Ureter (tissue), 1 donor: Measurements from ENCODE around the gene ANKS1A. TPM values are rescaled to one million over a fixed set of nuclear protein-coding genes. Genes with fewer than 3 reads are reported as not detected.
A peak's percentile ranks its signal among the peaks of the same experiment; 100 is the strongest.
"Not testable (repeated sequence)": the region's sequence is repeated elsewhere in the genome, so short reads cannot be mapped to it uniquely, and the experiment has no call there.

Experiments used
- DNase-seq: peaks from one replicate; pipeline ENCODE4 v3.0.0-alpha.2; 2020; ENCODE audit warnings: low spot score
- total RNA-seq: library from RNA; stranded (reverse); gene quantifications from one replicate; pipeline ENCODE4 v1.2.4, GENCODE V29; 2023
- donor health status: DM: yes; HTN: yes; CAD: no.

ANKS1A gene
- total RNA-seq, 1 donor from 2014 or later: 36.0 TPM

DNA sequence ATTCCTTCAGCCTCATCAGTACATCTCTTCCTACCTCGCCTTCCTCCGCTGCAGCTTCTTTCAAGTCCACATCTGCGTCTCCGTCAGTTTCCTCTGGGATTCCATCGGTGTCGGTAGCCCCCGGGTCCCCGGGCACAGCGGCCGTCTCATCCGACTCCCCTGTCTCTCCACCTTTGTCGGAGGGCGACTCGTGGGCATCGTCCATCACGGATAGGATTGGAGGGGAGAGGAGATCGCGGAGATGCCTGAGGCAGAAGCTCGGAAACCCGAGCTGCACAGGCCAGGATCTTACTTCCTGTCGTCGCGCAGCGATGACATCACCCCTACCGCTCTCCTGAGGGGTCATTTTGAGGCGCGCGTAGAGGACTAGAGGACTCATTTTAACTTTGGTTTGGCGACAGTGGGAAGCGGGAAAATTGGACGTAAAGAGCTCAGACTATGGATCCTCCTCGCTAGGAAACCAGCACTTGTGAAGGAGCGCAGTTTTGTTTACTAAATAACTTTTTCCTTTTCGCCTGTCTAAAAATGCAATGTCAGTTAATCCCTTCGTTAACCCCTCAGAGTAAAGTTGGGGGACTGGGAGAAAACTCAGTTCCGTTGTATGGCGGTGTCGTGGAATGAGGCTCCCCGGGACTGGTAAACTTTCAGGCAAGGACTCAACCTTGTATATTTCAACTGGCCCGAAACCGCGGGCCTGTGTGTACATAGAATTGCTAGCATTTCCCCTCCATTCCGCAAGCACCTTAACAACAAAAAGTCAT is 1.1 kb upstream of the ANKS1A start, which contains the start of gene TAF11:
TSS of gene TAF11 (minus strand) at position 290 of the 761 bp plus-strand sequence. CDS start at position 205, 85 bp downstream.
- peak; percentile 94 for DNase-seq

DNA sequence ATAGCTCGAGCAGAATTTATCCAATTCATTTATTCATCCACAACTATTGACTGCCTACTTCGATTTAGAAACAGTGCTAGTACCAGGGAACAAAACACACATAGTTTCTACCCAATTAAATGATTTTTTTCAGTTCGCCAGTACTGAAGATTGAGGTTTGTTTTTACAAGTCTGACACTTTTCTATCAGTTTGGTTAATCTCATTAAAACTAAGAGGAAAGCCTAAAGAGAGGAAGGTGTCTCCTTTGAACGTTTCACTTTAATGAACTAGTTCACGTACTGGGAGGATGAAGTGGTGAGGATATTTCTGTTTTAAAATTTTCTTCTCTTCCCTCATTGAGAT is 570 bp upstream of the ANKS1A start:
- DNase-seq: no peak

DNA sequence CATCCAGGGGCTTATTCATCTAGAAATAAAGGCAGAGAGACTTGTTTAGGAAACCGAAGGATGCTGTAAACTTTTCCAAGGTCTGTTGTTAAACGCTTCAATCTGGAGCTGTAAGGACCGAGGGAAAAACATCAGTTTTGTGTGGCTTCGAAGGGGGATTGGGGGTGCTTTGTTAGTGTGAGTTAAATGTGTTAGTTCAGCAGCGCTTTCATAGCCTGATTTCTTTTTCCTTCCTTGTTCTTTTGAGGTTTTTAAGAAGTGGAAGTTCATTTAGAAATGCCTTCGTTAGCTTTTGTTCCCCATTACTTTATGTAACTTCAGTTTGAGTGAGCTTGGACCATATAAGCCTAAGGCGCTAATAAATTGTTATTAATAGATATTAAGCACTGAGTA is 1.5 kb downstream of the ANKS1A start:
- DNase-seq: no peak

DNA sequence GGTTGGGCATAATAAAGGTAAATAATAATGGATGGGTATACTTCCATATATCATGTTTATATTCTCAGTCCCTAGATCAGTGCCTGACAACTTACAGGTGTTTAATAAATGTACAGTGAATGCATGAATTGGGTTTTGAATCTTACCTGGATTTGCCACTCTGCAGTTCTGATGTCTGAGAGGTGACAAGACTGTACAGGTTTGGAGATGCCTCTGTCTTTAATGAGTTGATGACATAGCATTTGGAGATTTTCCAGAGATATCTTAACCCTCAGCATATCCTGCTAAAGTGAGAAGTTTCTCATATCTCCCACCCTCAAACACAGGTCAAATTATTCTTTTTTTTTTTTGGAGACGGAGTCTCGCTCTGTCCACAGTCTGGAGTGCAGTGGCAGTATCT is 2.2 kb downstream of the ANKS1A start:
- DNase-seq: no peak

DNA sequence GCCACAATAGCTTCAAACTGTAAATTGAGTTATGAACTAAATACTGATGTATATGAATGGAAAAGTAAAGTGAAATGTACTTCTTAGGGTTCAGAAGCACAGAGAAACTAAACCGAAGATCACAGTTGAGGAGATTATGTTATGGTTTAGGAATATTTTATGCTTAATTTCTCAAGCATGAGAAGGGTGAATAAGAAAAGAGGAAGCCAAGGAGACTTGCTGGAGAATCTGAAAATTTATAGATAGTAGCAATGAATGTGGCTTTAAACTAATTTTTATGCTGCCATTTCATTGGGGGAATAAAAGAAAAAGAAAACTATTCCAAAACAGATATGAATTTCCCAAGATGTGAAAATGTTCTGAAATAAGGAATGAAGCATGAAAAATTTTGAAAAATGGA is 5.6 kb downstream of the ANKS1A start:
- no peak for DNase-seq

DNA sequence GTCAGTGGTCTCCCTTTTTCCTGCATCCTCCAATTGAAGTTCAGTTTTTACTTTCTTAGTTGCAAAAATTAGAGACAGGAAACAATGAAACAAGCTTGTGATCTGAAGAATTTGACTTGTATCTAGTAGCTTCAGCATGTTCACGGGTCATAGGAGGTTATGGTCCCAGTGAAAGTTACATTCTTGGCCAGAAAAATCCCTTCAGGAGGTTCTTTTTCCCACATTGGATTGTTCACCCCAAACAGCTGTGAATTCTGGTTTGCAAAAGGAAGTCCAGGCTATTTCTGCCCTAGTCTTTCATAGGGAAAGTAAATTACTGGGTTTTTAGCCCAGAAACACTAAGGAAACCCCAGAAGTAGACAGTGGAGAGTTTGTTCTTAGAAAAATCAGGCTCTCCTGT is 8.1 kb downstream of the ANKS1A start:
- DNase-seq: no peak

DNA sequence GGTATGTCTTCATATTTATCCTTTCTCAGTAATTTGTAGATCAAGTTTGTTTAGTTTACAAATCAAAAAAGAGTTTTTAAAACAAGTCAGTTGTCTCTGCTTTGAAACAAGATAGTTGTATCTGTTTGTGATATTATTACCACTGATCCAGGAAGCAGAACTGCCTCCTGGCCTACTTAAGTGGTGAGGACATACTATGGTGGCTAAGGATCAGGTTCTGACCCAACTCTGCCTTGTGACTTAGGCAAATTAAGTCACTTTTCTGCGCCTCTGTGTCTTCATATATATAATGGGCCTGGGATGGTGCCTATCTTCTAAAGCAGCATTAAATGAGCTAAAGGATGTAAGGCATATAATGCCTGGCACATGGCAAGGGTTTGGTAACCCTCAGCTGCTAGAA is 8.7 kb downstream of the ANKS1A start:
- DNase-seq: no peak

DNA sequence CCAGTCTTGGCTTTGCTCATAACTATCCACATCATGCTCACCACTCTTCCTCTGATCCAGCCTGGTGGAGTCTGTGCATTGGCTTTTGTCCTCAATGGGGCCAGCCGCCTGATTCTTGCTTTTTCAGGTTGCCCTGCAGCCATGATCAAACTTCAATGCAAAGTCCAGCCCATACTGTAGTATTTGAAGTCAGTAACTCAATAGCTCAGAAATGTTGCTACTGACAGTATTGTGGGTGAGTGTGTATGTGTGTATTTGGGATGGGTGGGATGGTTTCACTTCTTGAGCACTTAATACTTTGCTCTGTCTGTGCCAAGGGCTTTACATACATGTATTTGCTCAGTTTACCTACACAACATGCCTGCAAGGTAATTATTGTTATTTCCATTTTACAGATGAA is 10.7 kb downstream of the ANKS1A start:
- not testable (repeated sequence) for DNase-seq

DNA sequence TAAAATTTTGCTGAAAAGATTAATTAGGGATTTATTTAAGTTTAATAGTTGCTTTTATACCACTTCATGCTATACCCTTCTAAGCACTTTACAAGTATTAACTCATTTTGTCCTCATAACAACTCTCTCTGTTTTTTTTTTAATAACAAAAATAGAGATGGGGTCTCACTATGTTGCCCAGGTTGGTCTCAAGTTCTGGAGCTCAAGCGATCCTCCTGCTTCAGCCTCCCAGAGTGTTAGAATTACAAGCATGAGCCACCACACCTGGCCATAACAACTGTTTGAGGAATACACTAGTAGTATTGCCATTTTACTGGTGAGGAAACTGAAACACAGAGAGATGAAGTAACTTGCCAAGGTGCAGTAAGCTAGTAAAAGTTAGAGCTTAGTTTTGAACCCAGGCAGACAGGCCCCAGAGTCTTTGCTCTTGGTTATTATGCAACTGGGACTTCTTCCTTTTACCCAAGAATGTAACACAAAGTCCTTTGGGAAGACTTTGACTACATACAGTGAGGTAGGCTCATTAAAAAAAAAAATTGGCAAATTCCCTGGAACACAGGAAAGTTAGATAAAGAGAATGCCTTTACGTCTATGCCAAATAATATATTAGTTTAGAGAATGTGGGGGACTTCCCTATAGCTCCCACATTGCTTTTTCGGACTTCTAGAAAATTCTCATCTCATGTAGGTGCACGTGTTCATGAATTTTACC is 11.4 kb downstream of the ANKS1A start:
- no peak for DNase-seq

DNA sequence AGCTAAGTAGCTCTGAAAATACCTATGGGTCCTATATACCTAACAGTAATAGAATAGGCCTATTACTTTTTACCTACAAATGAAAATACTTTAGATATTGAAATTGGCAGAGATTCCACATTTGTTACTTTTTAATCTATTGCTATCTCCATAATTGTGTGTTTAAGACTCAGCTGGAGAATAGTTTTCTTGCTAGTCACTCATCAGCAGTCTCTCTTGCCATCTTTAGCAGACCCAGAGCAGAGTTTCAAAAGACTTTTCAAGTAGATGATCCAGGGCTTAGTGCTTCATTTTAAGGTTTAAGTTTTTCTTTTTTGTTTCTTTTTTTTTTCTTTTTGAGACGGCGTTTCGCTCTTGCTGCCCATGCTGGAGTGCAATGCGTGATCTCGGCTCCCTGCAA is 12.9 kb downstream of the ANKS1A start:
- no peak for DNase-seq

DNA sequence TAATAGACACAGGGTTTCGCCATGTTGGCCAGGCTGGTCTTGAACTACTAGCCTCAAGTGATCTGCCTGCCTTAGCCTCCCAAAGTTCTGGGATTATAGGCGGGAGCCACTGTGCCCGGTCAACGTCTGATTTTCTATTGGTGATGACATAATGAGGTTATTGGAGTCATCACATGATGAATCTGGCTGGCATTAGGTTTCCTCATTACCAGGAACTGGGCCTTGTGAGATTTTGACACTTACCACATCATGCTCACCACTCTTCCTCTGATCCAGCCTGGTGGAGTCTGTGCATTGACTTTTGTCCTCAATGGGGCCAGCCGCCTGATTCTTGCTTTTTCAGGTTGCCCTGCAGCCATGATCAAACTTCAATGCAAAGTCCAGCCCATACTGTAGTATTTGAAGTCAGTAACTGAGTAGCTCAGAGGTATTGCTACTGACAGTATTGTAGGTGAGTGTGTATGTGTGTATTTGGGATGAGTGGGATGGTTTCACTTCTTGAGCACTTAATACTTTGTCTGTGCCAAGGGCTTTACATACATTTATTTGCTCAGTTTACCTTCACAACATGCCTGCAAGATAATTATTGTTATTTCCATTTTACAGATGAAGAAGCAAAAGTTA is 16.0 kb downstream of the ANKS1A start:
- no peak for DNase-seq

DNA sequence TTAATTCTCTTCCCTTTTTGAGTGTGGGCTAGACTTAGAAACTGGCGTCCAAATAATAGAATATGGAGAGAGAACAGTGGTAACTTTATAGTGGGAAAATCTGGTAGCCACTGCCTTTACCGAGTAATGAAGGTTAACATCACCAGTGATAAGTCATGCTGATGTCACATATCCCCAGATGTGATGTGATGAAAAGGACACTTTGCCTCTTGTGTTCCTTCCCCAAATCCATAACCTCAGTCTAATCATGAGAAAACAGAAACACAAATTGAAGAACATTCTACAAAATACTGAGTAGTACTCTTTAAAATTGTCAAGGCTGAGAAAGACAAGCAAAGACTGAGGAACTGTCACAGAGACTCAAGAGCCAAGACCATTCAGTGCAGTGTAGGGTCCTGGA is 17.8 kb downstream of the ANKS1A start:
- DNase-seq: no peak

DNA sequence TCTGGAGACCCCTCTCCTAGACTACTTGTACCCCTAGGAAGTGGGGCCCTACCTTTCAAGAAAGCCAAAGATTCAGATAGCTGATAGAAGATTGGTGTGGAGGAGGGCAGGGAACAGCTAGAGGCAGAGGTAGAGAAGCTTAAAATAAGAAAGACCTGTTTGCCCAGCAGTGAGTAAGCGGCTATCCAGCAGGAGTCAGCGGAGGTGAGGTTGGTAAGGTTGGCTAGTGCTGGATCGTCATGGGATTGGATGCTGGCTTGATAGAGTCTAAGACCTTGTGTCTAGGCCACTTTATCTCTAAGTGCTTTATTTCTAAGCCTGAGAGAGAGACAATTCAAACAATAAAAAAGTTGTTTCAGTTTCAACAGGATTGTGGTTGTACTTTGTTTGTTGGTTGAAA is 19.1 kb downstream of the ANKS1A start:
- no peak for DNase-seq

DNA sequence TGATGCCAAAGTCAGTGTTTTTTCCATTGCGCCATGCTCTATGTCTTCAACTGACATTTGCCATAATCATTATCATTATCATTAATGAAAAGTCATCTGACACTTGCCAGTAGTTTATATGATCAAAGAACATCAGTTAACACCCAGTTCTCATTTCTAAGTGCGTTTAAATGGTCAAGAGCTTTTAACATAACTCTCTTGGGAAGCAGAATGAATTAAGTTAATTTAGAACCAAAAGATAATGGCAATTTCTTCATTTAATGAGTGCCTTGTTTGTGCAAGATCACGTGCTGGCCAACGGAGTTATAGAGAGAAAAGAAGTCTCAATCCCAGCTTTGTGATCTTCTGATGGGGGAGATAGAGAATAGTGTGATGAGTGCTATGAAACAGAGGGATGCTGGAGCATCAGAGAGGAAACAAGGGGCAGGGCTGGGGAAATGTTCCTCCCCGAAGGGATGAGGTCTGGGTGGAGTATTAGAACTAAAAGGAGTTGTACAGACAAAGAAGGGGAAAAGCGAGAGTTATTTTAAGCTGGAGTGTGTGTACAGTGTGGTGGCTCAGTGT is 20.3 kb downstream of the ANKS1A start:
- DNase-seq: no peak

DNA sequence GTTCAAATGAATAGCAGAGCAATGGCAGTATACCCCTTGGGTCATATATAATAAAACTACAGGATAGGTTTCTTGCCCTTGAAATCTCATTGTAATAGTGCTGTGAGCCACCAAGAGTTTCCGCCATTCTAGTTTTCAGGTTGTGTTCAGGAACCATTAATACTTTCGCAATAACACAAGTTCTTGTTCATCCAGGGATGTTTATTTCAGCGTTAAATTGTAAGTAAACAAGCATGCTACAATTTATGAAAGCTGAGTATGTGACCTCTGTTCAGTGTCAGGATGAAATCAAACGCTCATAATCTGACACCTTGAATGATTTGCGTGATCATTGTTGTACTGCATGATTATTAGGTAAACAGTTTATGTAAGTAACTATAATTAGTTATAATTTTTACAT is 22.8 kb downstream of the ANKS1A start:
- DNase-seq: no peak

DNA sequence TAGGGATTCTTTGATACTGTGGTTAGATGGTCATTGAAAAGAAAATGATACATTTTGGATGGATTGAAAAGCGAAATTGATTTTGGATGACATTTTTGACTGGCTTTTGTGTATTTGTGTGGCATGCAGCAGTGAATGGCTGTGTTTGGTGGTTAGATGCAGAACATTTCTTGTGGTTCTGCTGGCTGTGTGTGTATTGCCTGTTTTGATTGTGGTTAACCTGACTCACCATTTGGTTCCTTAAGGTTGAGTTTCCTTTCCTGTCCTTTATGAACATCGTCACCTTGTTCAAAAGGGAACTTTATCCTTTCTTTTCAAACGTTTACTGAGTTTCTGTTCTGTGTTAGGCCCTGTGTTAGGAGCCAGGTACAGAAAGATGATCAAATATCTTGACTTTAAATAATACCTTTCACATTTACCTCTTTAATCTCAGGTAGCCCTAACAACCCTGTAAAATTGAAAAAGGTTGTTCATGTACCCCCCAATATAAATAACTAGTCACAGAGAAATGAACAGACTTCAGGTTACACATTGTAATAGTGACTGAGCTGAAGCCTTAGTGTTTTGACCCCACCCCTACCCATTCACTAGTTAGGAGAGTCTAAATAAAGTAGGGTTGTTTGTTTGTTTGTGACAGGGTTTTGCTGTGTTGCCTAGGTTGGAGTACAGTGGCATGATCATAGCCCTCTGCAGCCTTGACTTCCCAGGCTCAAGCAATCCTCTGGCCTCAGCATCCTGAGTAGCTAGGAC is 23.8 kb downstream of the ANKS1A start:
- DNase-seq: no peak

DNA sequence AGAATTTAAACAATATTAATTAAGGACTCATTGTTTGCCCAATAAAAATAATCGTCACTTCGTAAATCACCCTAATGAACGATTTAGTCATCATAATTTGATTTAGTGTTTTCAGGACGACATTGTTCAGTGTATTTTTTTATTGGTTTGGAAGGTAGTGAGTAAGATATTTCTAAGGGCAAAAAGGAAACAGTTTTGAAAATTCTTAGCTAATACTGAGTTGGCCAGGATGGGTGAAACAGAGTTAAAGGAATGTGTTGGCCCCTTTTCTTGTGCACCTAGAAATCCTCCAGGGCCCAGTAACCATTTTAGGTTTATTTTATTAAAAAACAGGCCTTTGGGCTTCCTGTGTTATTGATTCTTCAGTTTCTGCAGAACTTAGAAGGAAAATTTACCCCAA is 25.3 kb downstream of the ANKS1A start:
- no peak for DNase-seq

DNA sequence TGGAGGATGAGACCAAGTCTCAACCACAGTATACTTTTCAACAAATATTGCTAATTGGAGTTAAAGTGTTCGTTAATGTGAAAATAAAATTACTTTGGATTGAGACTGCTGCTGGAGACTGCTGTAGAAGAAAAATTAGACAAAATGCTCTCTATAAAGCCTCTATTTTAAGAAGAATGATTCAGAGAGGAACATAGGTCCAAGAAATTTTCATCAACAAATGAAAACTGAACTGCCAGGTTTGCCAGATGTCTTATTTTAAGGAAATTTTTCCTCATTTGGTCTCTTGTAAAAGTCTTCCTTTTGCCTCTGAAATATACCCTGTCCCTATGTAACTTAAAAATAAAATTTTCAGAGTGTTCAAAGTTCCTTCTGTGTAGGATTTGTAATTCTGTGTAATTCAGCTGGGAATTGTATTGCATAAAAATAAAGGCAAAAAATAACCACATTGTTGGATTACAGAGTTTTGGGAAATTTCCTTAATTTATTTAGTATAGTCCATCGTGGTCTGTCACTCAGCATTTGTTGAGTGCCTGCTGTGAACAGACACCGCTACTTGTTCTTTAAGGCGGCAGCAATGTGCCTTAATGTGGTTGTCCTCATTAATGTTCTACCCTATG is 27.4 kb downstream of the ANKS1A start:
- DNase-seq: no peak

DNA sequence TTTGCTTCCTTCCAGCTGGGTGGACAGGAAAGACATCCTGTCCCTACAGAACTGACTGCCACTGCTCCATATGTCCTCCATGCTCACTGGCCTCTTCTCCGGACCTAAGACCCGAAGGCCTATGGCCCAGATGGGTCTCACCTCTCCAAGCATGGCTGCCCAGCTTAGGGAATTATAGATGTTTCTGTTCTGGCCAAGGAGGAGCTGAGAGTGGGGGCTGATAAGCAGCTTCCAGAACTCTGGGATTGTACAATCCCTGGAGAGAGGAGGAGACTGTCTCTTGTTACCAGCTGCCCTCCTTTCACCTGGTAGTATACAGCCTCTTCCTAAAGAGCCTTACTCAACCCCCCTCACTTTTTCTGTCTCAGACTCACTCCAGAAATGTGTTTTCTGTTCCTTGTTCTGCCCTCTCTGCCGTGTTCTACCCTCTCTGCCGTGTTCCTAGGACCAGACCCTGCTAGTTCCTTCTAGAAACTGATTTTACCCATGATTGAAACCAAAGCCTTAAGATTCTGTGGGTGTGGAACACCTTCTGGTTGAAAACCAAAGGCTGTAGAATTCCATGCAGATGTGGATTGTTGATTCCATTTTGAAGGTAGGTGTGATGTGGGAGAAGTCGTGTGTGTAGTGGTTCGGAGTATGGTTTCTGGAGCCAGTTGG is 28.7 kb downstream of the ANKS1A start:
- no peak for DNase-seq

DNA sequence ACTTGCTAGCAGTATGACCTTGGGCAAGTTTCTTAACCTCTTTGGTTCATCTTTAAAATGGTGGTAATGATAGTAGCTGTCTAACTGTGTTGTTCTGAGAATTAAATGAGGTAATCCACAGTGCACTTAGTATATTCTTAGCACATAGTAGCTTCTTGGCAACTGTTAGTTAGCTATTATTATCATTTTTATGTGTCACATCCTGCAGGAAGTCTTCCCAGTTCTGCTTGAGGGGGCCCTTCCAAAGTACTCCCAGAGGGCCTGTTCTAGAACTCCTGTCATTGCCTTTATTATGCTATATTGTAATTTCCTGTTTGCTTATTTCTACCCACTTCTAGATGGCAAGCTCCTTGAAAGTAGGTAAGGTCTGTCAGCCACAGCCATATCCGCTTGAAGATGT is 30.6 kb downstream of the ANKS1A start:
- DNase-seq: no peak

DNA sequence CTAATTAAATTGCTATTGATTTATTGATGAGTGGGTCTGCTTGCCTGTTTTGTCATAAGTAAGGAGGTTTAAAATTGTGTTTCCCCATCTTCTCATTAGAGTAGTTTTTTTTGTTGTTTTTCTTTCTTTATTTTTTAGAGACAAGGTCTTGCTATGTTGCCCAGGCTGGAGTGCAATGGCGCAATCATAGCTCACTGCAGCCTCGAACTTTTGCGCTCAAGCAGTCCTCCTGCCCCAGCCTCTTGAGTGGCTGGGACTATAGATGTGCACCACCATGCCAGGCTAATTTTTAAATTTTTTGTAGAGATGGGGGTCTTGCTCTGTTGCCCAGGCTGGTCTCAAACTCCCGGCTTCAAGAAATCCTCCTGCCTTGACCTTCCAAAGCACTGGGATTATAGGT is 31.0 kb downstream of the ANKS1A start:
- no peak for DNase-seq
